Esophagus muscularis mucosa (tissue), 4 donors: ENCODE data around the gene IRS1. TPM values are rescaled to one million over a fixed set of nuclear protein-coding genes. Genes with fewer than 3 reads are reported as not detected.

Experiments used
- DNase-seq: peaks from one replicate; pipeline ENCODE4 v3.0.0-alpha.2; 2017; ENCODE audit errors: extremely low spot score
- H3K27ac ChIP-seq, 4 donors: fragments of 200-600 bp; sonication (generic); replicated peaks in 1 of 4; 1 replicate in 3 of 4; 2 replicates in 1 of 4; pipeline ENCODE4 v1.5.1; 2016 to 2019; ENCODE audit warnings: mild to moderate bottlenecking in 1 of 4
- H3K27me3 ChIP-seq, 4 donors: fragments of 200-600 bp; sonication (generic); one replicate each; pipeline versions ENCODE4 v1.5.1 to v1.6.0; 2016 to 2019
- H3K36me3 ChIP-seq, 4 donors: fragments of 200-600 bp; sonication (generic); one replicate each; pipeline ENCODE4 v1.5.1; 2016 to 2019
- H3K4me1 ChIP-seq, 4 donors: fragments of 200-600 bp; sonication (generic); one replicate each; pipeline ENCODE4 v1.5.1; 2016 to 2019
- H3K4me3 ChIP-seq, 4 donors: fragments of 200-600 bp; sonication (generic); 1 replicate in 2 of 4; 2 replicates in 2 of 4; pipeline ENCODE4 v1.5.1; 2016 to 2019; ENCODE audit warnings: mild to moderate bottlenecking in 4 of 4, moderate library complexity in 1 of 4
- H3K9me3 ChIP-seq, 4 donors: fragments of 200-600 bp; sonication (generic); 1 replicate in 3 of 4; 2 replicates in 1 of 4; pipeline ENCODE4 v1.5.1; 2016 to 2019
- CTCF ChIP-seq, 3 experiments: fragments of 200-600 bp in 2 of 3; fragments of 450-650 bp in 1 of 3; sonication (generic) in 2 of 3; IDR thresholded peaks; one replicate each; pipeline ENCODE4 v1.5.1; 2017 to 2019; ENCODE audit warnings: antibody characterized with exemption in 3 of 3, mild to moderate bottlenecking in 2 of 3, moderate library complexity in 1 of 3
- EP300 ChIP-seq: sonication (generic); formaldehyde crosslinking; IDR thresholded peaks from one replicate; pipeline ENCODE4 v1.6.1; 2017; ENCODE audit warnings: antibody characterized with exemption
- POLR2A ChIP-seq: fragments of 450-650 bp; IDR thresholded peaks from one replicate; pipeline ENCODE4 v1.6.1; 2017; ENCODE audit warnings: antibody characterized with exemption, moderate library complexity, mild to moderate bottlenecking, low read depth
- POLR2AphosphoS5 ChIP-seq, 2 donors: sonication (generic); formaldehyde crosslinking; IDR thresholded peaks; one replicate each; pipeline ENCODE4 v1.6.1; 2017; ENCODE audit warnings: antibody characterized with exemption in 2 of 2
- WGBS: methylation state at CpG from one replicate; pipeline ENCODE4 v1.1.5; 2018; 5-methylcytosine and 5-hydroxymethylcytosine counted together
- intact Hi-C: fragments of 100-400 bp; cut with DNase I; formaldehyde crosslinking; loops from one replicate; pipeline ENCODE4 v1.15.1; 2023
- total RNA-seq, 4 donors: library from RNA; depleted of rRNA; stranded (reverse); fragments of >200 nt; gene quantifications; one replicate each; pipeline versions ENCODE4 v1.1.0 to v1.2.1, GENCODE V29; 2016

The IRS1 gene
- total RNA-seq, 4 donors from 2014 or later, result 27.8 to 47.6 (median 32.8) TPM

GRCh38 chr2:226733927-226734564 lies 65.6 kb downstream of the IRS1 start:
- H3K9me3 ChIP-seq, result no peaks in the 10 kb centered on the region
- whole genome bisulfite sequencing, result 85% methylated on average over 2 of the region's 4 CpGs
- no peak for TF ChIP-seq CTCF (IDR thresholded peaks at IDR 0.05)
- no peak for TF ChIP-seq EP300
- no peak for TF ChIP-seq POLR2AphosphoS5 (IDR thresholded peaks at IDR 0.05)
- TF ChIP-seq POLR2A, result no peak
- H3K36me3 ChIP-seq, result peaks cover 0 to 5% (median 0%) of the 10 kb centered on the region in 4 donors
- H3K27me3 ChIP-seq, result no peaks in the 10 kb centered on the region
- H3K4me1 ChIP-seq, result peaks cover 6 to 16% (median 10%) of the 10 kb centered on the region in 4 donors
- intact Hi-C loops, result no loop called here
- H3K27ac ChIP-seq, result no peak overlapping the region
- peak; percentile 10 for DNase-seq
- no peak overlapping the region for H3K4me3 ChIP-seq

GRCh38 chr2:226733189-226733858 lies 66.3 kb downstream of the IRS1 start:
- TF ChIP-seq POLR2A (no peak), EP300 (no peak), POLR2AphosphoS5 (IDR thresholded peaks at IDR 0.05) (peak in 1 of 2 donors; percentile 22)
- Histone ChIP-seq H3K27me3 (no peaks in the 10 kb centered on the region), H3K27ac (no peak overlapping the region), H3K4me3 (no peak overlapping the region), H3K36me3 (peaks cover 0 to 5% (median 0%) of the 10 kb centered on the region in 4 donors), H3K4me1 (peaks cover 0 to 9% (median 3%) of the 10 kb centered on the region in 4 donors), H3K9me3 (no peaks in the 10 kb centered on the region)
- WGBS, result 83% methylated on average over 6 of the region's 6 CpGs
- peak; percentile 64 for DNase-seq
- intact Hi-C loops, result no loop called here

GRCh38 chr2:226732478-226733188 lies 67.0 kb downstream of the IRS1 start:
- intact Hi-C loops, result no loop called here
- Histone ChIP-seq H3K27me3 (no peaks in the 10 kb centered on the region), H3K9me3 (no peaks in the 10 kb centered on the region), H3K27ac (no peak overlapping the region), H3K4me3 (no peak overlapping the region), H3K4me1 (peaks cover 0 to 7% (median 3%) of the 10 kb centered on the region in 4 donors), H3K36me3 (peaks cover 0 to 5% (median 0%) of the 10 kb centered on the region in 4 donors)
- peak; percentile 53 for DNase-seq
- WGBS, result 94% methylated on average over 4 of the region's 4 CpGs
- TF ChIP-seq EP300, result no peak
- TF ChIP-seq POLR2AphosphoS5 (IDR thresholded peaks at IDR 0.05), result no peak
- TF ChIP-seq CTCF (IDR thresholded peaks at IDR 0.05), result no peak
- no peak for TF ChIP-seq POLR2A

- H3K4me1 ChIP-seq, result peaks cover 5 to 18% (median 9%) of the 10 kb centered on the region in 4 donors
- TF ChIP-seq POLR2A, result no peak
- TF ChIP-seq CTCF (IDR thresholded peaks at IDR 0.05), result peak in 1 of 3 experiments; percentile 23
- no peaks in the 10 kb centered on the region for H3K9me3 ChIP-seq
- peaks cover 0 to under 1% (median 0%) of the 10 kb centered on the region in 4 donors for H3K36me3 ChIP-seq
- no peak overlapping the region for H3K4me3 ChIP-seq
- peak; percentile 42 for DNase-seq
- no peak overlapping the region for H3K27ac ChIP-seq
- H3K27me3 ChIP-seq, result no peaks in the 10 kb centered on the region
- intact Hi-C loops, result no loop called here
- 80% methylated on average over 4 of the region's 4 CpGs for WGBS
Measured at GRCh38 chr2:226730481-226730880, 69.1 kb downstream of the IRS1 start.

GRCh38 chr2:226728996-226729395 lies 70.6 kb downstream of the IRS1 start:
- Histone ChIP-seq H3K27ac (no peak overlapping the region), H3K27me3 (no peaks in the 10 kb centered on the region), H3K36me3 (no peaks in the 10 kb centered on the region), H3K9me3 (no peaks in the 10 kb centered on the region), H3K4me3 (no peak overlapping the region), H3K4me1 (peaks cover 14 to 27% (median 19%) of the 10 kb centered on the region in 4 donors)
- DNase-seq, result no peak
- no peak for TF ChIP-seq EP300
- no peak for TF ChIP-seq POLR2A
- intact Hi-C loops, result no loop called here
- WGBS, result 100% methylated on average over 1 of the region's 1 CpG
